ENCODE data around the gene HSPB1. TPM values are rescaled to one million over a fixed set of nuclear protein-coding genes. Genes with fewer than 3 reads are reported as not detected.

Gene HSPB1
- total RNA-seq, 2 experiments from 2014 or later = 37.2 to 40.4 TPM

DNA sequence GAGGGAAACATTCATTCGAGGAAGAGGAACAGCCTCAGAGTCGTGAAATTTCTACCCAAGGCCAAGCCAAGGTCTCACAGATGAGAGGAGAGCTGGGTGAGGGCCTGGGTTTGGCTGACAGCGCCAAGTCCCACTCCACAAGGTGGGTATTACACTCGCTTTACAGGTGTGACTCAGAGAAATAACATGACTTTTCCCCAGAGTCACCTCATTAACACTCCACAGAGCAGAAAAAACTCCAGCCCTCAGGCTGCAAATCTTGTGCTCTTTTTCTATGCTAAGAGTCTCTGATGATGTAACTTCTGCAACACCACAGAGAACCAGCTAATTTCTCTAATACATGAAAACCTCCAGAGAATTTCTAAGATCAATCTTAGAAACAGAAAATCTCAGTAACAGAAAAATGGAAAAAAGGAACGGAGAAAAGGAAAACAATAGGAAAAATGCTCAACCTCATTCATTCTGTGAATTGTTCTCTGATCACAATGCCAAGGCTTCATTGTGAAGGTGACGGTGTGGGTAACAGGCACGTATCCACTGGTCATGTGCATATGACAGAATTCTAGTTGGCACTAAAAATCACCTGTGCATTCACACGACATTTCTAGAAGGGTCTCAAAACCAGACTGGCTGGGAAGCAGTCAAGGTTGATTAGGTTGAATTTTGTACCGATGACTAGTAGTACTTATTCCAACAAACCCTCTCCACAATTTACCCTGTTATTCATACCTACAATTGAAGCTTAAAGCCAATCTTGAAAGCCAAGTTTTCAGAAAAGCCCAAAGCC, 36.0 kb downstream of the HSPB1 start:
- H3K27me3 Mint-ChIP-seq (ENCODE audit: low read depth) = no peaks in the 10 kb centered on the region
- H3K27ac Mint-ChIP-seq = peak overlapping the region; percentile 60
- DNase-seq (no peak), ATAC-seq (no peak)
- POLR2A ChIA-PET = interaction anchor here (1.3 kb wide), 1 partner anchor 20 kb away, joined by 4 read pairs; the partner anchor contains the start of gene YWHAG
- peaks cover 20% of the 10 kb centered on the region for H3K4me1 Mint-ChIP-seq (ENCODE audit: low read depth)
- no peaks in the 10 kb centered on the region for H3K9me3 Mint-ChIP-seq (ENCODE audit: insufficient read depth)
- peaks cover 49% of the 10 kb centered on the region for H3K36me3 Mint-ChIP-seq (ENCODE audit: low read depth)
- H3K4me3 Mint-ChIP-seq = no peak overlapping the region
- CTCF ChIA-PET = interaction anchor here (0.7 to 2.1 kb wide), 2 partner anchors 10 to 22 kb away, joined by 3 to 4 read pairs; no protein-coding TSS in a partner anchor

DNA sequence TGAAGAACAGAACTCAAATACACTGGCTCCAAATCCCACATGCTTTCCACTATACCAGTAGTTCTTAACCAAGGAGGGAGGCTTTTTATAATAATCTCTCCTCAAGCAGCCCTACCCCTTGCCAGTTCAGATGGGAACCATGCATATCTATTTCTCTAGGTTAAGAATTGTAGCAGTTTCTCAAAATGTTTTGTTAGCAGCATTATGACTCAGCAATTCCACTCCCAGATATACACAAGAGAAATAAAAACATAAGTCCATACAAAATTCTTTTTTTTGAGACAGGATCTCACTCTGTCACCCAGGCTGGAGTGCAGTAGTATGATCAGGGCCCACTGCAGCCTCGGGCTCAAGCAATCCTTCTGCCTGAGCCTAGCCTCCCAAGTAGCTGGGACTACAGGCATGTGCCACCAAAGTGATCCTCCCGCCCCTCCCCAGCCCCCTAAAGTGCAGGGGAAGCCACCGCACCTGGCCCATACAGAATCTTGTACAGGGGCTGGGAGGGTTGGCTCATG, 38.2 kb downstream of the HSPB1 start:
- Mint-ChIP-seq H3K4me1 (ENCODE audit: low read depth) (peaks cover 30% of the 10 kb centered on the region), H3K4me3 (no peak overlapping the region), H3K27ac (no peak overlapping the region), H3K9me3 (ENCODE audit: insufficient read depth) (no peaks in the 10 kb centered on the region), H3K27me3 (ENCODE audit: low read depth) (no peaks in the 10 kb centered on the region), H3K36me3 (ENCODE audit: low read depth) (peaks cover 65% of the 10 kb centered on the region)
- CTCF ChIA-PET = interaction anchor here (2.1 kb wide), 1 partner anchor 24 kb away, joined by 4 read pairs; no protein-coding TSS in a partner anchor
- DNase-seq (no peak), ATAC-seq (no peak)
- POLR2A ChIA-PET = interaction anchor here (1.3 kb wide), 1 partner anchor 20 kb away, joined by 3 read pairs; no protein-coding TSS in a partner anchor

DNA sequence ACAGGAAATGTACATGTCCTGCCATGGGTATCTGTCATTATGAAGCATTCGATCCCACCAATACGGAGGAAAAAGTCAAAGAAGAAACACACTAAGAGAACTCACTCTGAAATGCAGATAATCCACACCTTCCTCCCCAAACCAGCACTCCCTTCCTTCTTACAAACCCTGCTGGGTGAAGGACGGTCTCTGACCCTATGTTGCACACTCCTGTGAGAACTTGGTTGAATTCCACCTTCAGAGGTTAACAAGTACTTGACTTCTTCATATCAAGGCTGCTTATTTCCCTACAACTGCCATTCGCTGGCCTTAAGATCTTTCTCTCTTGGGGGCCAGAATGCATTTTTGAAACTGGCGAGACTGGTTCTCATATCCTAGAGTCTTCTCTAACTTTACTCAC, 39.7 kb downstream of the HSPB1 start:
- H3K9me3 Mint-ChIP-seq (ENCODE audit: insufficient read depth) = no peaks in the 10 kb centered on the region
- H3K27ac Mint-ChIP-seq = no peak overlapping the region
- no peaks in the 10 kb centered on the region for H3K27me3 Mint-ChIP-seq (ENCODE audit: low read depth)
- H3K4me1 Mint-ChIP-seq (ENCODE audit: low read depth) = peaks cover 43% of the 10 kb centered on the region
- peaks cover 70% of the 10 kb centered on the region for H3K36me3 Mint-ChIP-seq (ENCODE audit: low read depth)
- POLR2A ChIA-PET = interaction anchor here (0.6 to 1.1 kb wide), 2 partner anchors 16 kb away, joined by 3 read pairs; no protein-coding TSS in a partner anchor
- H3K4me3 Mint-ChIP-seq = no peak overlapping the region
- no peak for ATAC-seq
- DNase-seq = no peak
- CTCF ChIA-PET = no interaction called here

DNA sequence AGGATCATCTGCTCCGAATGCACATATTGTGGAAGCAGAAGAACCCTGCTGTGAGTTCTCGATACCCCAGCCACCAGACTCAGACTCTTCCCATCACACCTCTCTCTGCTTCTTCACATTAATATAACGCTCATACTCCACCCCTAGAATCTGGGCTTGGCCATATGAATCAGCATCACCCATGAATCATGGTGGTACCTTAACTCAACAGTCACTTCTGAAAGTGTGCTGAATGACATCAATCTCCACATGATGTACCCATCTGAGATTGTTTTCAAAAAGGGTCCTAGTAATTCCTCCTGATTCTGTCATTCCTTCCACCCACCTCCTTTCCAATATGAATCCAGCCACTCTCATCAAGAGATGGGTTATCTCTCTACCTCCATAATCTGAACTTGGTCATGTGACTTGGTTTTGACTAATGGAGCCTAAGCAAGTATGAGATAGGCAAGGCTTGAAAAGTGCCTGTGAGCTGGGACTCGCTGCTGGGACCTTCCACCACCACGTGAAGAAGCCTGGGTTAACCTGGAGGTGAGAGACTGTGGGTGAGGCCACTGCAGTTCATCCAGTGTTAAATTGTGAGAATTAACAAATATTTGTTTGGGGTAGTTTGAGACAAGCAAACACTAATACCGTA, 40.9 kb downstream of the HSPB1 start:
- no peak overlapping the region for H3K27ac Mint-ChIP-seq
- ChIA-PET POLR2A (interaction anchor here (0.6 to 1.1 kb wide), 2 partner anchors 14 to 401 kb away, joined by 3 read pairs; no protein-coding TSS in a partner anchor), CTCF (no interaction called here)
- ATAC-seq = no peak
- DNase-seq = no peak
- H3K4me3 Mint-ChIP-seq = no peak overlapping the region
- H3K4me1 Mint-ChIP-seq (ENCODE audit: low read depth) = peaks cover 45% of the 10 kb centered on the region
- H3K27me3 Mint-ChIP-seq (ENCODE audit: low read depth) = no peaks in the 10 kb centered on the region
- H3K9me3 Mint-ChIP-seq (ENCODE audit: insufficient read depth) = no peaks in the 10 kb centered on the region
- peaks cover 71% of the 10 kb centered on the region for H3K36me3 Mint-ChIP-seq (ENCODE audit: low read depth)

DNA sequence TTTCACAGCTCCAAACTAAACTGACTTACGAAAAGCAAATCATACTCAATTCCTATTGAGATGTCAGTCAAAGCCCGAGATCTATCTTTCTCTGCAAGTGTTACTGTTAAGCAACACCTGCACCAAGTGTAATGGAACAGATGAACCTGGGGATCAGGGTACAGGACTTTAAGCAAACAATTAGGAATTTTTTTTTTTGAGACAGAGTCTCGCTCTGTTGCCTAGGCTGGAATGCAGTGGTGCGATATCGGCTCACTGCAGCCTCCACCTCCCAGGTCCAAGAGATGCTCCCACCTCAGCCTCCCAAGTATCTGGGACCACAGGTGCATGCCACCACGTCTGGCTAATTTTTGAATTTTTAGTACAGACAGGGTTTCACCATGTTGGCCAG, 41.5 kb downstream of the HSPB1 start:
- Mint-ChIP-seq H3K4me1 (ENCODE audit: low read depth) (peaks cover 44% of the 10 kb centered on the region), H3K4me3 (no peak overlapping the region), H3K36me3 (ENCODE audit: low read depth) (peaks cover 70% of the 10 kb centered on the region), H3K27ac (no peak overlapping the region), H3K9me3 (ENCODE audit: insufficient read depth) (no peaks in the 10 kb centered on the region), H3K27me3 (ENCODE audit: low read depth) (no peaks in the 10 kb centered on the region)
- ATAC-seq = no peak
- ChIA-PET POLR2A (interaction anchor here (0.6 kb wide), 1 partner anchor 401 kb away, joined by 3 read pairs; no protein-coding TSS in a partner anchor), CTCF (no interaction called here)
- no peak for DNase-seq

DNA sequence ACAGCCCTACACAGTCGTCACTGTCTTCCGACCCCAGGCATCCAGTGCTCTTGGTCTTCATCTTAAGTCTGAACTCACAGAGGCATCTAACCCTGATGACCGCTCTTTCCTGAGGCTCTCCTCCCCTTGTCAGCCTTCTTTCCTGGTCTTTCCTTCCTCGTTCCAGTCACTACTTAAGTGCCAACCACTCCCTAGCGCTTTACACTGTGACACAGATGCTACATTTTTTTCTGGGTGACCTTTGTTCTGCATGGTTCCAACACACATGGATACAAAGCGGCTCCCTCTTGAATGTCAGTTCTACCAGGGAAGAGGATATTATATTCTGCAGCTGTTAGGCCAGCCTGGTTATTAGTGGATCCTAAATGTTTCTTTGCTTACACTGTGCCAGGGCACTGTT, 43.6 kb downstream of the HSPB1 start:
- DNase-seq (no peak), ATAC-seq (no peak)
- H3K4me3 Mint-ChIP-seq = no peak overlapping the region
- H3K36me3 Mint-ChIP-seq (ENCODE audit: low read depth) = peaks cover 73% of the 10 kb centered on the region
- H3K4me1 Mint-ChIP-seq (ENCODE audit: low read depth) = peaks cover 49% of the 10 kb centered on the region
- no peaks in the 10 kb centered on the region for H3K27me3 Mint-ChIP-seq (ENCODE audit: low read depth)
- H3K9me3 Mint-ChIP-seq (ENCODE audit: insufficient read depth) = no peaks in the 10 kb centered on the region
- ChIA-PET CTCF (no interaction called here), POLR2A (interaction anchor here (1.0 kb wide), 1 partner anchor 28 kb away, joined by 3 read pairs; no protein-coding TSS in a partner anchor)
- peak overlapping the region; percentile 83 for H3K27ac Mint-ChIP-seq

DNA sequence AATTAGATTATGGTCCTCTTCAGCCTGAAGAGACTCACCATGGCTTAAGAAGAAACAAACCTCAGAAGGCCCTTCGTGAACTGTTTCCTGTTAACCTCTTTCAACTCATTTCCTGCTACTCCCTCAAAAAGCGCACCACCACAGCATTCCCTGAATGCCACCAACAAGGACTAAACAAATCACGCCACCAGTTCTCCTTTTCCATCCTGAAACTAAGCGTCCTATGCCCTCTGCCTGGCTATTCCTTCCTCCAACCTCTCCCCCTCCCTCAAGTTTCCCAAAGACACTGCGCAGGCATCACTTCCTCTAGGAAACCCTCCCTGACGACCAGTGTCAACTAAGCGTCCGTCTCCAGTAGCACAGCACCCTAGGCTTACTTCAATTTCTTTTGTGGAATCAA, 44.3 kb downstream of the HSPB1 start:
- CTCF ChIA-PET = no interaction called here
- POLR2A ChIA-PET = interaction anchor here (1.3 kb wide), 1 partner anchor 29 kb away, joined by 4 read pairs; no protein-coding TSS in a partner anchor
- no peaks in the 10 kb centered on the region for H3K9me3 Mint-ChIP-seq (ENCODE audit: insufficient read depth)
- no peak for DNase-seq
- no peak overlapping the region for H3K4me3 Mint-ChIP-seq
- H3K27ac Mint-ChIP-seq = peak overlapping the region; percentile 83
- H3K4me1 Mint-ChIP-seq (ENCODE audit: low read depth) = peaks cover 55% of the 10 kb centered on the region
- peak; percentile 21 for ATAC-seq
- H3K27me3 Mint-ChIP-seq (ENCODE audit: low read depth) = no peaks in the 10 kb centered on the region
- H3K36me3 Mint-ChIP-seq (ENCODE audit: low read depth) = peaks cover 74% of the 10 kb centered on the region

DNA sequence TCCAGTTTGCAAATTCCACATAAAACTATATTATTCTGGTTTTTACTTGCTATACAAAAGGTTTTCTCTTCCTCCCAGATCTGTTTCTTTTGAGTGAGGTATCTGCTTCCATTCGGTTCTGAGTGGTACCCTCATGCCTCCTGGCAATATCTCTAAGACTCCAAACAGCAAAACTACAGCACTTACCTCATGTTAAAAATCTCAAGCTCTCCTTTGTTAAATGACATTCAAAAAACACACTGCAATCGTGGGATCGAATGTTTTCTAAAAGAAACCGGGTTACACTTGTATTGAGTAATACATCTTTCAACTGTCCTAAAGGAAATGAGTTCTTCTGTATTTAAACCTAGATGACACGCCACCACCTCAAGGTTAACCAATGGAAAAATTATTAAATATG, 45.2 kb downstream of the HSPB1 start:
- ATAC-seq = peak; percentile 35
- CTCF ChIA-PET = no interaction called here
- peaks cover 70% of the 10 kb centered on the region for H3K36me3 Mint-ChIP-seq (ENCODE audit: low read depth)
- POLR2A ChIA-PET = interaction anchor here (0.6 to 1.3 kb wide), 3 partner anchors 10 to 30 kb away, joined by 3 to 5 read pairs (median 4); no protein-coding TSS in a partner anchor
- peaks cover 54% of the 10 kb centered on the region for H3K4me1 Mint-ChIP-seq (ENCODE audit: low read depth)
- H3K4me3 Mint-ChIP-seq = no peak overlapping the region
- H3K27me3 Mint-ChIP-seq (ENCODE audit: low read depth) = no peaks in the 10 kb centered on the region
- H3K9me3 Mint-ChIP-seq (ENCODE audit: insufficient read depth) = no peaks in the 10 kb centered on the region
- peak overlapping the region; percentile 76 for H3K27ac Mint-ChIP-seq
- no peak for DNase-seq

DNA sequence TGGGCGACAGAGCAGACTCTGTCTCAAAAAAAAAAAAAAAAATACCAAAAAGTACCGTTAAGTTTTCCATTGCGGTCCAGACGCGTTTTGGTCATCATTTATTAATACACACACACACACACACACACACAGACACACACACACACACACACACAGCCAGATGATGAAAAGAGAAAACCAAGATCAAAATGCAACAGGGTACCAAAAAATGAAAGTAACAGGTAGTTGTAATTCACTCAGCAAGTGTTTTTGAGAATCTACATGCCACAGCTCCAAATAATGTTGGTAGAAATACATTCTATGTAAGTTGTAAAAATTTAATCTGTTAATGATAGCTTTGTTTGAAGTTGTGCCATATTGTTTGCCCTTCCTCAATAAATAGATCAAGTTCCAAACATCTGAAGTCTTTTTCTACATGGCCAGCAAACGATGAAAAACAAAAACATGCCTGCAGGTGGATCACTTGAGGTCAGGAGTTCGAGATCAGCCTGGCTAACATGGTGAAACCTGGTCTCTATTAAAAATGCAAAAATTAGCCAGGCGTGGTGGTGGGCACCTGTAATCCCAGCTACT, 46.9 kb downstream of the HSPB1 start:
- H3K36me3 Mint-ChIP-seq (ENCODE audit: low read depth) = peaks cover 64% of the 10 kb centered on the region
- ChIA-PET CTCF (interaction anchor here (1.4 kb wide), 2 partner anchors 24 to 58 kb away, joined by 3 to 4 read pairs; no protein-coding TSS in a partner anchor), POLR2A (no interaction called here)
- no peak overlapping the region for H3K4me3 Mint-ChIP-seq
- DNase-seq (no peak), ATAC-seq (no peak)
- H3K27me3 Mint-ChIP-seq (ENCODE audit: low read depth) = no peaks in the 10 kb centered on the region
- no peaks in the 10 kb centered on the region for H3K9me3 Mint-ChIP-seq (ENCODE audit: insufficient read depth)
- H3K4me1 Mint-ChIP-seq (ENCODE audit: low read depth) = peaks cover 48% of the 10 kb centered on the region
- H3K27ac Mint-ChIP-seq = no peak overlapping the region

DNA sequence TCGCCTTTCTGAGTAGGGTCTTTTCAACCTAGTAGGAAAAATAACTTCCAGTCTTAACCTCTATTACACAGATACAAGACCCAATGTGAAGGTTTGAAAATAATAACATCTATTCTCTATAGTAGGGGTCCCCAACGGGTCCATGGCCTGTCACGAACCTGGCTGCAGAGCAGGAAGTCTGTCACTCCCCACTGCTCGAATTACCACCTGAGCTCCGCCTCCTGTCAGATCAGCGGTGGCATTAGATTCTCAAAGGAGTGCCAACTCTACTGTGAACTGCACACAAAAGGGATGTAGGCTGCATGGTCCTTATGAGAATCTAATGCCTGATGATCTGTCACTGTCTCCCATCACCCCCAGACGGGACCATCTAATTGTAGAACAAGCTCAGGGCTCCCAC, 48.9 kb downstream of the HSPB1 start:
- H3K4me1 Mint-ChIP-seq (ENCODE audit: low read depth) = peaks cover 56% of the 10 kb centered on the region
- H3K9me3 Mint-ChIP-seq (ENCODE audit: insufficient read depth) = peaks cover 5% of the 10 kb centered on the region
- DNase-seq (no peak), ATAC-seq (no peak)
- H3K27ac Mint-ChIP-seq = peak overlapping the region; percentile 16
- H3K36me3 Mint-ChIP-seq (ENCODE audit: low read depth) = peaks cover 68% of the 10 kb centered on the region
- H3K4me3 Mint-ChIP-seq = no peak overlapping the region
- H3K27me3 Mint-ChIP-seq (ENCODE audit: low read depth) = no peaks in the 10 kb centered on the region
- ChIA-PET CTCF (interaction anchor here (1.1 kb wide), 1 partner anchor 33 kb away, joined by 3 read pairs; no protein-coding TSS in a partner anchor), POLR2A (interaction anchor here (4.2 kb wide), 1 partner anchor 33 kb away, joined by 18 read pairs; no protein-coding TSS in a partner anchor)

DNA sequence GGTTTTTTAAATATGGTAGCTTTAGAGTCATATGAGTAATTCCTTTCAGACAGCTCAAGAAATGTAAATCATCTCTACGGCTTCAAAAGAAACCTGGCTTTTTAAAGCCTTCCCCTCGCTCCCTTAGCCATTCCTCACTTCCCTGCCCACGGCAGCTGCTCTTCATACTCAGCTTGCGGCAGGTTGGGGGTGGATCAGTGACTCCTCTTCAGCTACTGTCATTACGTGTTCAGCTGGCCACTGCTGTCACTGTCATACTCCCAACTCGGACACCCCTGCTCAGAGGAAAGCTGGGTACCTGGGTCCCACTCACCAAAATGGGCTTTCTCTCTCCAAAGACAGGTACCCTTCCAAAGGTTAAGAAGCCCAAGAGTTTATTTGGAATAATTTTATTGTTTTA, 49.7 kb downstream of the HSPB1 start:
- CTCF ChIA-PET = interaction anchor here (1.1 kb wide), 1 partner anchor 34 kb away, joined by 3 read pairs; no protein-coding TSS in a partner anchor
- Mint-ChIP-seq H3K9me3 (ENCODE audit: insufficient read depth) (peaks cover 5% of the 10 kb centered on the region), H3K27ac (peak overlapping the region; percentile 5), H3K4me1 (ENCODE audit: low read depth) (peaks cover 54% of the 10 kb centered on the region), H3K27me3 (ENCODE audit: low read depth) (no peaks in the 10 kb centered on the region), H3K4me3 (no peak overlapping the region), H3K36me3 (ENCODE audit: low read depth) (peaks cover 64% of the 10 kb centered on the region)
- ATAC-seq (no peak), DNase-seq (no peak)
- POLR2A ChIA-PET = interaction anchor here (4.2 kb wide), 1 partner anchor 33 kb away, joined by 18 read pairs; no protein-coding TSS in a partner anchor

Data from activated CD8-positive, alpha-beta T cell treated with anti-CD3 and anti-CD28 coated beads, Interleukin-2, amount 10 ng/mL, durations not matched to agents 7 days and 5 days (primary cell).